ENCODE data around the gene BMPR1B. TPM values are rescaled to one million over a fixed set of nuclear protein-coding genes. Genes with fewer than 3 reads are reported as not detected.
"Not testable (repeated sequence)": the region's sequence is repeated elsewhere in the genome, so short reads cannot be mapped to it uniquely, and the experiment has no call there.

BMPR1B gene
- total and polyA plus RNA-seq, 12 donors = 0.04 to 7.8 (median 2.5) TPM

DNA sequence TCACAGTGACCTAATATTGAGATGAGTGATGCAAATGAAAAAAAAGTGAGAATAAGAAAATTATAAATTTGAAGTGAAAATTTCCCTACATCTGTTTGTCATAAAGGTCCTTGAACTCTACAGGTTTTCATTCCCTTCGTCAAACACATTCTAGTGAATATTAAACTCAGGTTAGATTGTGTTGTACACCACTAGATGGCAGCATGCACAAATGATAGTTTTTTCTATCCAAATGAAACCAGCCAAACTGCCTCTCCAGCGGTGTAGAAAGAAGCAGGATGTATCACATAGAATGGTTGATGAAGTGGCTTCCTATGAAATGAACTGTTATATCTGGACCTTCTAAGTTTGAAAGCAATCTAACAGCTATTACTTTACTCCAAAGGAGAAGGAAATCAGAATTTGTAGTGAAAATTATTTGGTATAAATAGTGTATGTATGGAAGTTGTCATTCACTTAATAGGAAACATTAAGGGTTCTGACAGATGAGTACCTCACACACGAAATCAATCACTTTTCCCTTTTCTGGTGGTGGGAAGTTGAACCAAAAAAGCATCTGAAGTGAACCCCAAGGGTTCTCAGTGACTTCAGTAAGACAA lies 408.3 kb downstream of the BMPR1B start:
- TF ChIP-seq, protein P1, sequence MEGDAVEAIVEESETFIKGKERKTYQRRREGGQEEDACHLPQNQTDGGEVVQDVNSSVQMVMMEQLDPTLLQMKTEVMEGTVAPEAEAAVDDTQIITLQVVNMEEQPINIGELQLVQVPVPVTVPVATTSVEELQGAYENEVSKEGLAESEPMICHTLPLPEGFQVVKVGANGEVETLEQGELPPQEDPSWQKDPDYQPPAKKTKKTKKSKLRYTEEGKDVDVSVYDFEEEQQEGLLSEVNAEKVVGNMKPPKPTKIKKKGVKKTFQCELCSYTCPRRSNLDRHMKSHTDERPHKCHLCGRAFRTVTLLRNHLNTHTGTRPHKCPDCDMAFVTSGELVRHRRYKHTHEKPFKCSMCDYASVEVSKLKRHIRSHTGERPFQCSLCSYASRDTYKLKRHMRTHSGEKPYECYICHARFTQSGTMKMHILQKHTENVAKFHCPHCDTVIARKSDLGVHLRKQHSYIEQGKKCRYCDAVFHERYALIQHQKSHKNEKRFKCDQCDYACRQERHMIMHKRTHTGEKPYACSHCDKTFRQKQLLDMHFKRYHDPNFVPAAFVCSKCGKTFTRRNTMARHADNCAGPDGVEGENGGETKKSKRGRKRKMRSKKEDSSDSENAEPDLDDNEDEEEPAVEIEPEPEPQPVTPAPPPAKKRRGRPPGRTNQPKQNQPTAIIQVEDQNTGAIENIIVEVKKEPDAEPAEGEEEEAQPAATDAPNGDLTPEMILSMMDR (IDR thresholded peaks at IDR 0.05) = peak; percentile 34 to 81 (median 69)
- DNase-seq (peak in 1 of 2 donors; percentile 49), ATAC-seq (peak in 6 of 8 donors; percentile 56 to 74 (median 64))
- no peak overlapping the region for H3K4me3 ChIP-seq
- intact Hi-C loops (cut with DNase I) = loop anchor here in 4 of 10 donors (5.0 to 10.0 kb wide), 3 partner anchors 341 to 1186 kb away; partner anchors contain the start of gene UNC5C (in 2 of the 4)
- H3K9me3 ChIP-seq = no peaks in the 10 kb centered on the region
- no peaks in the 10 kb centered on the region for H3K4me1 ChIP-seq
- peaks cover 0 to 5% (median 0%) of the 10 kb centered on the region in 7 donors for H3K27me3 ChIP-seq
- peaks cover 0 to 5% (median 0%) of the 10 kb centered on the region in 9 donors for H3K36me3 ChIP-seq
- no peak overlapping the region for H3K27ac ChIP-seq
- WGBS, 2 donors = 14 to 16% methylated on average over 3 of the region's 3 CpGs

DNA sequence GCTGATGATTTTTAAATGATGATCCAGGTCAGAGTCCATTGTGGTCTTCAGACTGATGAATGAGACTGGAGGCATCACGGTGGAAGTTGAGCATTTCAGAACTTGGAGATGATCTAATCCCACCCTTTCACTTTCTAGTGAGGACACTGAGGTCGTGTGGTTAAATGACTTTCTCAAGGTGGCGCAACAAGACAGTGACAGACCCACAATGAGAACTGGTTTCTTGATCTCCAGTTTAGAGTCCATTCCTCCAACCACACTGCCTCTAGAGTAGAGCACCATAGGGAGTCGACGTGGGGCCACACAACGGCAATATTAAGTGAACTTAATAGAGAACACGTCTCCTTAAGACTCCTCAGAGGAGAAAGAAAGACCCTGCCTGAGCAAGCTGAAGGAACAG lies 410.1 kb downstream of the BMPR1B start:
- 83 to 85% methylated on average over 7 of the region's 7 CpGs for WGBS, 2 donors
- no peak for DNase-seq
- Histone ChIP-seq H3K9me3 (no peaks in the 10 kb centered on the region), H3K4me3 (no peak overlapping the region), H3K4me1 (no peaks in the 10 kb centered on the region), H3K36me3 (peaks cover 0 to 5% (median 0%) of the 10 kb centered on the region in 9 donors), H3K27me3 (peaks cover 0 to 5% (median 0%) of the 10 kb centered on the region in 7 donors), H3K27ac (no peak overlapping the region)
- TF ChIP-seq, protein P1 (IDR thresholded peaks at IDR 0.05) = no peak
- intact Hi-C loops (cut with DNase I) = loop anchor here in 4 of 10 donors (5.0 to 10.0 kb wide), 3 partner anchors 339 to 1184 kb away; partner anchors contain the start of gene UNC5C (in 2 of the 4)
- ATAC-seq = no peak

DNA sequence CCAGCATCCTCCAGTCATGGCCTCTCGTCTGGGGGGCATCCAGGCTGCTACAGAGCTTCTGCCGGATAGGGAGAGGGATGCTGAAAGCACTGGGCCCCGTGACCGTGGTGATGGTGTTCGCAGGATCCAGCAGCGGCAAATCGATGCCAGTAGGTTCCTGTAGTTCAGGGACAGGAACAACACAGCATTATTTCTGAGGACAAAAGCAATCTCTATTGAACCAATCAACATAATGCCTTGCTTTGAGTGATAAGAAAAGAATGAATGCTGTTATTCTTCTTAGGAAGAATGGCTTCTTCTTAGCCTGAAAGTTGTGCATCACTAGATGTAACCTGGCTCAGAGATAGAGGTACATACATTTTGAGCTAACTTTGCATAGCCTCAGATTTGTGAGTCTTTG lies 412.4 kb downstream of the BMPR1B start:
- Histone ChIP-seq H3K9me3 (no peaks in the 10 kb centered on the region), H3K4me3 (no peak overlapping the region), H3K27ac (no peak overlapping the region), H3K36me3 (peaks cover 0 to 5% (median 0%) of the 10 kb centered on the region in 9 donors), H3K27me3 (no peaks in the 10 kb centered on the region), H3K4me1 (no peaks in the 10 kb centered on the region)
- ATAC-seq (no peak), DNase-seq (no peak)
- TF ChIP-seq, protein P1 (IDR thresholded peaks at IDR 0.05) = no peak
- WGBS, 2 donors = 90 to 95% methylated on average over 7 of the region's 7 CpGs
- intact Hi-C loops (cut with DNase I) = no loop called here

- H3K9me3 ChIP-seq; H3K27ac ChIP-seq; H3K36me3 ChIP-seq; intact Hi-C loops (cut with DNase I); H3K27me3 ChIP-seq; DNase-seq; H3K4me1 ChIP-seq; H3K4me3 ChIP-seq; ATAC-seq: not testable (repeated sequence)
- WGBS, 2 donors = 96 to 98% methylated on average over 1 of the region's 3 CpGs
These were observed 413.6 kb downstream of the BMPR1B start for GRCh38 chr4:95171377-95171776.

- no peak for ATAC-seq
- intact Hi-C loops (cut with DNase I) = no loop called here
- H3K4me1 ChIP-seq = no peaks in the 10 kb centered on the region
- H3K4me3 ChIP-seq = no peak overlapping the region
- H3K27ac ChIP-seq = no peak overlapping the region
- WGBS, 2 donors = 84 to 85% methylated on average over 2 of the region's 2 CpGs
- no peak for DNase-seq
- TF ChIP-seq, protein P1 (IDR thresholded peaks at IDR 0.05) = no peak
- H3K27me3 ChIP-seq = peaks cover 0 to 6% (median 0%) of the 10 kb centered on the region in 7 donors
- H3K36me3 ChIP-seq = no peaks in the 10 kb centered on the region
- peaks cover 0 to 7% (median 0%) of the 10 kb centered on the region in 11 donors for H3K9me3 ChIP-seq
These were observed 421.2 kb downstream of the BMPR1B start for GRCh38 chr4:95178938-95179337.
